NK-92 treated with Interleukin-12 subunit alpha and Interleukin-12 subunit beta, amount 100 ng/mL, for 24 hours (cell line): ENCODE data around the gene LCE7A.
A peak's percentile ranks its signal among the peaks of the same experiment; 100 is the strongest.

Source experiments
- DNase-seq: peaks from one replicate; lab custom pipeline; 2025; lab: John Stamatoyannopoulos, UW

LCE7A gene

GRCh38 chr1:152859696-152860095 lies at the start of gene LCE7A:
Gene LCE7A (plus strand): TSS chr1:152859996. CDS start chr1:152860698, 702 bp downstream.
- no peak for DNase-seq

- DNase-seq: no peak
Measured at GRCh38 chr1:152811050-152811449, 48.7 kb upstream of the LCE7A start.

- no peak for DNase-seq
Measured at GRCh38 chr1:152811671-152812070, 48.1 kb upstream of the LCE7A start, which contains the start of gene LCE1B. Gene LCE1B (plus strand): TSS chr1:152811971. CDS start chr1:152812447, 476 bp downstream.

GRCh38 chr1:152817309-152817708 lies 42.5 kb upstream of the LCE7A start:
- DNase-seq: no peak

- no peak for DNase-seq
Measured at GRCh38 chr1:152823294-152823693, 36.5 kb upstream of the LCE7A start.

GRCh38 chr1:152824964-152825363 lies 34.8 kb upstream of the LCE7A start:
- no peak for DNase-seq

- DNase-seq: no peak
Measured at GRCh38 chr1:152827173-152827572, 32.6 kb upstream of the LCE7A start, which contains the start of gene LCE1A. Gene LCE1A (plus strand): TSS chr1:152827473. CDS start chr1:152827473, 0 bp downstream.

GRCh38 chr1:152836870-152837269 lies 22.9 kb upstream of the LCE7A start:
- DNase-seq: no peak

- DNase-seq: no peak
Measured at GRCh38 chr1:152842556-152842955, 17.2 kb upstream of the LCE7A start, which contains the start of gene LCE6A. Gene LCE6A (plus strand): TSS chr1:152842856. CDS start chr1:152843521, 665 bp downstream.

- no peak for DNase-seq
Measured at GRCh38 chr1:152855661-152856060, 4.1 kb upstream of the LCE7A start.

- DNase-seq: no peak
Measured at GRCh38 chr1:152858062-152858461, 1.7 kb upstream of the LCE7A start.

GRCh38 chr1:152860129-152860528 lies 333 bp downstream of the LCE7A start:
- no peak for DNase-seq

- DNase-seq: no peak
Measured at GRCh38 chr1:152861374-152861773, 1.6 kb downstream of the LCE7A start.

GRCh38 chr1:152864443-152864842 lies 4.6 kb downstream of the LCE7A start:
- DNase-seq: no peak

- no peak for DNase-seq
Measured at GRCh38 chr1:152866321-152866720, 6.5 kb downstream of the LCE7A start.

GRCh38 chr1:152869808-152870419 lies 10.1 kb downstream of the LCE7A start:
- DNase-seq: peak; percentile 44

- DNase-seq: no peak
Measured at GRCh38 chr1:152870831-152871730, 11.3 kb downstream of the LCE7A start.

GRCh38 chr1:152871731-152872126 lies 11.9 kb downstream of the LCE7A start:
- DNase-seq: no peak

- no peak for DNase-seq
Measured at GRCh38 chr1:152873495-152873894, 13.7 kb downstream of the LCE7A start.

- no peak for DNase-seq
Measured at GRCh38 chr1:152876827-152877226, 17.0 kb downstream of the LCE7A start.

- no peak for DNase-seq
Measured at GRCh38 chr1:152878042-152878441, 18.2 kb downstream of the LCE7A start, which contains the start of gene SMCP. Gene SMCP (plus strand): TSS chr1:152878322. CDS start chr1:152884423, 6,101 bp downstream.

- no peak for DNase-seq
Measured at GRCh38 chr1:152879559-152880198, 19.9 kb downstream of the LCE7A start.
